ENCODE results near the gene VDAC2. TPM values are rescaled to one million over a fixed set of nuclear protein-coding genes. Genes with fewer than 3 reads are reported as not detected.

VDAC2 gene
- polyA plus RNA-seq, 1 donor from 2014 or later = 291 TPM

- no peak overlapping the region for H3K9ac ChIP-seq (ENCODE audit: low read length)
- no peaks in the 10 kb centered on the region for H3K9me3 ChIP-seq (ENCODE audit: low read length)
- peaks cover 6% of the 10 kb centered on the region for H3K36me3 ChIP-seq (ENCODE audit: insufficient read depth, low read length)
- no peak overlapping the region for H2AFZ ChIP-seq (ENCODE audit: low read depth, low read length)
- no peak overlapping the region for H3K27ac ChIP-seq (ENCODE audit: low read length)
- H3K79me2 ChIP-seq (replicated peaks; ENCODE audit: insufficient read depth, low read length) = peaks cover 25% of the 10 kb centered on the region
- H3K27me3 ChIP-seq (ENCODE audit: insufficient read depth, low read depth, low read length) = no peaks in the 10 kb centered on the region
- peaks cover 3% of the 10 kb centered on the region for H4K20me1 ChIP-seq (ENCODE audit: insufficient read depth)
- no peaks in the 10 kb centered on the region for H3F3A ChIP-seq (ENCODE audit: insufficient read depth, low read length, poor library complexity, severe bottlenecking)
- no peak overlapping the region for H3K4me3 ChIP-seq (ENCODE audit: low read length)
- no peak overlapping the region for H3K4me2 ChIP-seq (ENCODE audit: low read length)
- TF ChIP-seq TAF1 (IDR thresholded peaks at IDR 0.05; ENCODE audit: low read depth) (no peak), POLR2AphosphoS5 (IDR thresholded peaks at IDR 0.05) (no peak), EP300 (conservative IDR thresholded peaks at IDR 0.05; ENCODE audit: poor library complexity, severe bottlenecking) (no peak), RAD21 (conservative IDR thresholded peaks at IDR 0.05) (no peak), SMC3 (conservative IDR thresholded peaks at IDR 0.05; ENCODE audit: poor library complexity) (no peak), REST (IDR thresholded peaks at IDR 0.05; ENCODE audit: borderline replicate concordance) (no peak), CTCF (IDR thresholded peaks at IDR 0.05; ENCODE audit: poor library complexity, severe bottlenecking) (no peak), MXI1 (conservative IDR thresholded peaks at IDR 0.05; ENCODE audit: poor library complexity, severe bottlenecking) (no peak), EZH2 (IDR thresholded peaks at IDR 0.05; ENCODE audit: borderline replicate concordance, insufficient read depth, low read length, poor library complexity, severe bottlenecking) (no peak)
- H3K9me2 ChIP-seq (ENCODE audit: insufficient read depth, low read length) = no peaks in the 10 kb centered on the region
These were observed 12.9 kb downstream of the VDAC2 start for GRCh38 chr10:75223507-75223906.

- H3K4me2 ChIP-seq (ENCODE audit: low read length) = no peak overlapping the region
- H3K9ac ChIP-seq (ENCODE audit: low read length) = no peak overlapping the region
- no peak overlapping the region for H2AFZ ChIP-seq (ENCODE audit: low read depth, low read length)
- TF ChIP-seq POLR2AphosphoS5 (IDR thresholded peaks at IDR 0.05) (no peak), EZH2 (IDR thresholded peaks at IDR 0.05; ENCODE audit: borderline replicate concordance, insufficient read depth, low read length, poor library complexity, severe bottlenecking) (no peak)
- H4K20me1 ChIP-seq (ENCODE audit: insufficient read depth) = peaks cover 3% of the 10 kb centered on the region
- H3F3A ChIP-seq (ENCODE audit: insufficient read depth, low read length, poor library complexity, severe bottlenecking) = no peaks in the 10 kb centered on the region
- no peak overlapping the region for H3K4me3 ChIP-seq (ENCODE audit: low read length)
- H3K9me2 ChIP-seq (ENCODE audit: insufficient read depth, low read length) = no peaks in the 10 kb centered on the region
- H3K36me3 ChIP-seq (ENCODE audit: insufficient read depth, low read length) = peaks cover 6% of the 10 kb centered on the region
- H3K27me3 ChIP-seq (ENCODE audit: insufficient read depth, low read depth, low read length) = no peaks in the 10 kb centered on the region
- peaks cover 25% of the 10 kb centered on the region for H3K79me2 ChIP-seq (replicated peaks; ENCODE audit: insufficient read depth, low read length)
- H3K27ac ChIP-seq (ENCODE audit: low read length) = no peak overlapping the region
- no peaks in the 10 kb centered on the region for H3K9me3 ChIP-seq (ENCODE audit: low read length)
These were observed 15.5 kb downstream of the VDAC2 start for GRCh38 chr10:75226095-75226494.

GRCh38 chr10:75226656-75227055 lies 16.1 kb downstream of the VDAC2 start:
- Histone ChIP-seq H3K4me3 (ENCODE audit: low read length) (no peak overlapping the region), H3K27me3 (ENCODE audit: insufficient read depth, low read depth, low read length) (no peaks in the 10 kb centered on the region), H3K9me3 (ENCODE audit: low read length) (no peaks in the 10 kb centered on the region), H2AFZ (ENCODE audit: low read depth, low read length) (no peak overlapping the region), H3K4me2 (ENCODE audit: low read length) (no peak overlapping the region), H3K27ac (ENCODE audit: low read length) (no peak overlapping the region), H3F3A (ENCODE audit: insufficient read depth, low read length, poor library complexity, severe bottlenecking) (no peaks in the 10 kb centered on the region), H3K79me2 (replicated peaks; ENCODE audit: insufficient read depth, low read length) (peaks cover 24% of the 10 kb centered on the region), H4K20me1 (ENCODE audit: insufficient read depth) (peaks cover 3% of the 10 kb centered on the region), H3K9ac (ENCODE audit: low read length) (no peak overlapping the region), H3K36me3 (ENCODE audit: insufficient read depth, low read length) (peaks cover 6% of the 10 kb centered on the region), H3K9me2 (ENCODE audit: insufficient read depth, low read length) (no peaks in the 10 kb centered on the region)
- TF ChIP-seq EZH2 (IDR thresholded peaks at IDR 0.05; ENCODE audit: borderline replicate concordance, insufficient read depth, low read length, poor library complexity, severe bottlenecking) = no peak
- TF ChIP-seq POLR2AphosphoS5 (IDR thresholded peaks at IDR 0.05) = no peak
- TF ChIP-seq RAD21 (conservative IDR thresholded peaks at IDR 0.05) = no peak
- TF ChIP-seq CTCF (IDR thresholded peaks at IDR 0.05; ENCODE audit: poor library complexity, severe bottlenecking) = no peak
- no peak for TF ChIP-seq TAF1 (IDR thresholded peaks at IDR 0.05; ENCODE audit: low read depth)
- TF ChIP-seq SMC3 (conservative IDR thresholded peaks at IDR 0.05; ENCODE audit: poor library complexity) = no peak
- TF ChIP-seq EP300 (conservative IDR thresholded peaks at IDR 0.05; ENCODE audit: poor library complexity, severe bottlenecking) = no peak
- TF ChIP-seq MXI1 (conservative IDR thresholded peaks at IDR 0.05; ENCODE audit: poor library complexity, severe bottlenecking) = no peak

Measured in neural cell (in vitro differentiated cells).